ENCODE data around the gene TRAPPC10. TPM values are rescaled to one million over a fixed set of nuclear protein-coding genes. Genes with fewer than 3 reads are reported as not detected.
A peak's percentile ranks its signal among the peaks of the same experiment; 100 is the strongest.

Gene TRAPPC10
- polyA plus RNA-seq, 4 donors, result 19.7 to 44.7 (median 37.8) TPM

- no peak for DNase-seq (ENCODE audit: low read depth in 4 of 4, low spot score in 3 of 4)
These were observed 46.9 kb downstream of the TRAPPC10 start for GRCh38 chr21:44058981-44059380.

GRCh38 chr21:44059710-44060109 is 47.6 kb downstream of the TRAPPC10 start:
- no peak for DNase-seq (ENCODE audit: low read depth in 4 of 4, low spot score in 3 of 4)

GRCh38 chr21:44062380-44062779 is 50.3 kb downstream of the TRAPPC10 start:
- DNase-seq (ENCODE audit: low read depth in 4 of 4, low spot score in 3 of 4), result no peak

- no peak for DNase-seq (ENCODE audit: low read depth in 4 of 4, low spot score in 3 of 4)
These were observed 51.2 kb downstream of the TRAPPC10 start for GRCh38 chr21:44063151-44063912.

- DNase-seq (ENCODE audit: low read depth in 4 of 4, low spot score in 3 of 4), result no peak
These were observed 52.8 kb downstream of the TRAPPC10 start for GRCh38 chr21:44064852-44065403.

- no peak for DNase-seq (ENCODE audit: low read depth in 4 of 4, low spot score in 3 of 4)
These were observed 53.3 kb downstream of the TRAPPC10 start for GRCh38 chr21:44065428-44065827.

- no peak for DNase-seq (ENCODE audit: low read depth in 4 of 4, low spot score in 3 of 4)
These were observed 54.0 kb downstream of the TRAPPC10 start for GRCh38 chr21:44066116-44066515.

- DNase-seq (ENCODE audit: low read depth in 4 of 4, low spot score in 3 of 4), result no peak
These were observed 55.1 kb downstream of the TRAPPC10 start for GRCh38 chr21:44067011-44067839.

GRCh38 chr21:44070391-44070790 is 58.3 kb downstream of the TRAPPC10 start:
- no peak for DNase-seq (ENCODE audit: low read depth in 4 of 4, low spot score in 3 of 4)

- no peak for DNase-seq (ENCODE audit: low read depth in 4 of 4, low spot score in 3 of 4)
These were observed 59.4 kb downstream of the TRAPPC10 start for GRCh38 chr21:44071359-44072104.

GRCh38 chr21:44072111-44072510 is 60.0 kb downstream of the TRAPPC10 start:
- DNase-seq (ENCODE audit: low read depth in 4 of 4, low spot score in 3 of 4), result no peak

GRCh38 chr21:44074315-44074958 is 62.3 kb downstream of the TRAPPC10 start:
- DNase-seq (ENCODE audit: low read depth in 4 of 4, low spot score in 3 of 4), result no peak

- DNase-seq (ENCODE audit: low read depth in 4 of 4, low spot score in 3 of 4), result no peak
These were observed 64.2 kb downstream of the TRAPPC10 start for GRCh38 chr21:44076316-44076715.

- DNase-seq (ENCODE audit: low read depth in 4 of 4, low spot score in 3 of 4), result no peak
These were observed 66.4 kb downstream of the TRAPPC10 start for GRCh38 chr21:44078411-44078981.

GRCh38 chr21:44079446-44079845 is 67.3 kb downstream of the TRAPPC10 start:
- DNase-seq (ENCODE audit: low read depth in 4 of 4, low spot score in 3 of 4), result no peak

GRCh38 chr21:44079846-44080245 is 67.7 kb downstream of the TRAPPC10 start:
- no peak for DNase-seq (ENCODE audit: low read depth in 4 of 4, low spot score in 3 of 4)

GRCh38 chr21:44082648-44083440 is 70.7 kb downstream of the TRAPPC10 start:
- DNase-seq (ENCODE audit: low read depth in 4 of 4, low spot score in 3 of 4), result peak in 1 of 4 donors; percentile 27

- DNase-seq (ENCODE audit: low read depth in 4 of 4, low spot score in 3 of 4), result no peak
These were observed 71.7 kb downstream of the TRAPPC10 start for GRCh38 chr21:44083631-44084291.

All from left renal pelvis (tissue), 4 donors.